Tibial nerve (tissue), 4 donors: ENCODE results near the gene ZFPM1. TPM values are rescaled to one million over a fixed set of nuclear protein-coding genes. Genes with fewer than 3 reads are reported as not detected.

ENCODE experiments used
- DNase-seq, 2 donors: peaks; one replicate each; pipeline ENCODE4 v3.0.0-alpha.2; 2019; ENCODE audit warnings: low spot score in 2 of 2
- H3K27ac ChIP-seq, 4 donors: fragments of 200-600 bp; sonication (generic) in 3 of 4; one replicate each; pipeline ENCODE4 v1.5.1; 2017 to 2019; ENCODE audit warnings: mild to moderate bottlenecking in 1 of 4
- H3K27me3 ChIP-seq, 2 donors: fragments of 200-600 bp; sonication (generic) in 1 of 2; one replicate each; pipeline versions ENCODE4 v1.5.1 to v1.6.0; 2017 to 2019
- H3K36me3 ChIP-seq, 3 donors: fragments of 200-600 bp; sonication (generic); one replicate each; pipeline ENCODE4 v1.5.1; 2018 to 2019
- H3K4me1 ChIP-seq, 4 donors: fragments of 200-600 bp; sonication (generic) in 3 of 4; one replicate each; pipeline ENCODE4 v1.5.1; 2017 to 2019
- H3K4me3 ChIP-seq, 4 donors: fragments of 200-600 bp; sonication (generic) in 3 of 4; one replicate each; pipeline ENCODE4 v1.5.1; 2017 to 2019; ENCODE audit warnings: mild to moderate bottlenecking in 1 of 4, moderate library complexity in 1 of 4
- H3K9me3 ChIP-seq, 4 donors: fragments of 200-600 bp; sonication (generic) in 3 of 4; one replicate each; pipeline ENCODE4 v1.5.1; 2017 to 2019
- CTCF ChIP-seq, 5 experiments: fragments of 200-600 bp in 3 of 5; fragments of 450-650 bp in 2 of 5; sonication (generic) in 3 of 5; IDR thresholded peaks; one replicate each; pipeline ENCODE4 v1.5.1; 2016 to 2019; ENCODE audit warnings: antibody characterized with exemption in 5 of 5, mild to moderate bottlenecking in 3 of 5, moderate library complexity in 2 of 5
- EP300 ChIP-seq, 2 donors: sonication (generic); formaldehyde crosslinking; IDR thresholded peaks; one replicate each; pipeline ENCODE4 v1.6.1; 2017; ENCODE audit warnings: antibody characterized with exemption in 2 of 2, mild to moderate bottlenecking in 1 of 2
- POLR2A ChIP-seq, 2 donors: fragments of 450-650 bp; IDR thresholded peaks; one replicate each; pipeline ENCODE4 v1.6.1; 2017; ENCODE audit warnings: antibody characterized with exemption in 2 of 2, mild to moderate bottlenecking in 2 of 2, moderate library complexity in 2 of 2
- WGBS, 2 donors: methylation state at CpG; one replicate each; pipeline ENCODE4 v1.1.5; 2018; 5-methylcytosine and 5-hydroxymethylcytosine counted together
- total RNA-seq, 4 donors: library from RNA; depleted of rRNA; stranded (reverse); fragments of >200 nt; gene quantifications; one replicate each; pipeline ENCODE4 v1.1.0, GENCODE V29; 2016

ZFPM1 gene
- total RNA-seq, 4 donors from 2014 or later, result 0.44 to 1.2 (median 0.71) TPM

- no peaks in the 10 kb centered on the region for H3K36me3 ChIP-seq
- peaks cover 0 to 34% of the 10 kb centered on the region in 2 donors for H3K27me3 ChIP-seq
- peak overlapping the region; percentile 29 to 63 (median 52) for H3K4me3 ChIP-seq
- TF ChIP-seq POLR2A (IDR thresholded peaks at IDR 0.05), result no peak
- TF ChIP-seq CTCF (IDR thresholded peaks at IDR 0.05), result no peak
- no peak for TF ChIP-seq EP300 (IDR thresholded peaks at IDR 0.05)
- peaks cover 0 to 49% (median 29%) of the 10 kb centered on the region in 4 donors for H3K4me1 ChIP-seq
- no peaks in the 10 kb centered on the region for H3K9me3 ChIP-seq
- WGBS, 2 donors, result 2 to 5% methylated on average over 27 to 38 of the region's 89 CpGs
- peak overlapping the region in 2 of 4 donors; percentile 46 to 76 for H3K27ac ChIP-seq
- DNase-seq, result no peak
These were observed 787 bp downstream of the ZFPM1 start for GRCh38 chr16:88453611-88454522.

GRCh38 chr16:88454523-88454947 is 1.5 kb downstream of the ZFPM1 start:
- H3K4me1 ChIP-seq, result peaks cover 0 to 43% (median 29%) of the 10 kb centered on the region in 4 donors
- peak overlapping the region in 2 of 4 donors; percentile 52 to 76 for H3K27ac ChIP-seq
- DNase-seq, result no peak
- WGBS, 2 donors, result 11 to 13% methylated on average over 16 to 27 of the region's 27 CpGs
- no peaks in the 10 kb centered on the region for H3K9me3 ChIP-seq
- TF ChIP-seq CTCF (IDR thresholded peaks at IDR 0.05) (no peak), EP300 (IDR thresholded peaks at IDR 0.05) (no peak), POLR2A (IDR thresholded peaks at IDR 0.05) (no peak)
- no peaks in the 10 kb centered on the region for H3K36me3 ChIP-seq
- peaks cover 0 to 34% of the 10 kb centered on the region in 2 donors for H3K27me3 ChIP-seq
- peak overlapping the region; percentile 26 to 63 (median 52) for H3K4me3 ChIP-seq

GRCh38 chr16:88455610-88456355 is 2.7 kb downstream of the ZFPM1 start:
- no peak for DNase-seq
- Histone ChIP-seq H3K36me3 (no peaks in the 10 kb centered on the region), H3K4me1 (peaks cover 0 to 42% (median 29%) of the 10 kb centered on the region in 4 donors), H3K27me3 (peaks cover 0 to 34% of the 10 kb centered on the region in 2 donors), H3K4me3 (peak overlapping the region; percentile 26 to 63 (median 52)), H3K27ac (peak overlapping the region in 2 of 4 donors; percentile 52 to 76), H3K9me3 (no peaks in the 10 kb centered on the region)
- no peak for TF ChIP-seq POLR2A (IDR thresholded peaks at IDR 0.05)
- WGBS, 2 donors, result 1% methylated on average over 58 to 60 of the region's 68 CpGs

- no peak for TF ChIP-seq CTCF (IDR thresholded peaks at IDR 0.05)
- no peak for TF ChIP-seq POLR2A (IDR thresholded peaks at IDR 0.05)
- no peak for TF ChIP-seq EP300 (IDR thresholded peaks at IDR 0.05)
- 84 to 85% methylated on average over 12 to 14 of the region's 14 CpGs for WGBS, 2 donors
- Histone ChIP-seq H3K36me3 (no peaks in the 10 kb centered on the region), H3K4me1 (peaks cover 0 to 42% (median 29%) of the 10 kb centered on the region in 4 donors), H3K27me3 (peaks cover 0 to 34% of the 10 kb centered on the region in 2 donors), H3K27ac (peak overlapping the region in 1 of 4 donors; percentile 76), H3K4me3 (peak overlapping the region; percentile 26 to 63 (median 52)), H3K9me3 (no peaks in the 10 kb centered on the region)
- DNase-seq, result no peak
These were observed 3.5 kb downstream of the ZFPM1 start for GRCh38 chr16:88456356-88457292.
